MM.1S (cell line): Measurements from ENCODE around the gene FBXL13.
"Not testable (repeated sequence)": the region's sequence is repeated elsewhere in the genome, so short reads cannot be mapped to it uniquely, and the experiment has no call there.

ENCODE experiments used
- DNase-seq: peaks from one replicate; pipeline ENCODE4 v3.0.0-alpha.2; 2015
- H2AFZ ChIP-seq: fragments of 300-600 bp; sonication (generic); 2 replicates; pipeline ENCODE4 v1.6.0; 2016; ENCODE audit warnings: antibody characterized with exemption, low read length
- H3F3A ChIP-seq: fragments of 300-600 bp; sonication (generic); 2 replicates; pipeline ENCODE4 v1.6.1; 2016; ENCODE audit warnings: mild to moderate bottlenecking, antibody characterized with exemption, low read length, moderate library complexity, mixed read lengths; ENCODE audit not compliant: insufficient read depth
- H3K27ac ChIP-seq: fragments of 300-600 bp; sonication (generic); 2 replicates; pipeline ENCODE4 v1.5.1; 2016; ENCODE audit warnings: mild to moderate bottlenecking, low read length
- H3K27me3 ChIP-seq: fragments of 300-600 bp; sonication (generic); replicated peaks from 2 replicates; pipeline ENCODE4 v1.6.0; 2016; ENCODE audit warnings: low read length; ENCODE audit not compliant: insufficient read depth
- H3K36me3 ChIP-seq: fragments of 300-600 bp; sonication (generic); replicated peaks from 2 replicates; pipeline ENCODE4 v1.6.1; 2016; ENCODE audit warnings: mild to moderate bottlenecking, low read length, mixed read lengths; ENCODE audit not compliant: insufficient read depth
- H3K4me1 ChIP-seq: fragments of 300-600 bp; sonication (generic); 2 replicates; pipeline ENCODE4 v1.6.1; 2016; ENCODE audit warnings: low read length, mixed read lengths
- H3K4me2 ChIP-seq: fragments of 300-600 bp; sonication (generic); 2 replicates; pipeline ENCODE4 v1.6.0; 2016; ENCODE audit warnings: low read depth, low read length
- H3K4me3 ChIP-seq: fragments of 300-600 bp; sonication (generic); 2 replicates; pipeline ENCODE4 v1.5.1; 2016; ENCODE audit warnings: low read length, mixed read lengths
- H3K79me2 ChIP-seq: fragments of 300-600 bp; sonication (generic); 2 replicates; pipeline ENCODE4 v1.6.1; 2016; ENCODE audit warnings: mixed run types, low read length, mixed read lengths
- H3K9ac ChIP-seq: fragments of 300-600 bp; sonication (generic); 2 replicates; pipeline ENCODE4 v1.6.1; 2016; ENCODE audit warnings: low read length, mixed read lengths
- H3K9me2 ChIP-seq: fragments of 300-600 bp; sonication (generic); replicated peaks from 2 replicates; pipeline ENCODE4 v1.6.1; 2016; ENCODE audit warnings: mild to moderate bottlenecking, low read length, mixed read lengths; ENCODE audit not compliant: insufficient read depth
- H3K9me3 ChIP-seq: fragments of 300-600 bp; sonication (generic); replicated peaks from 2 replicates; pipeline ENCODE4 v1.6.1; 2016; ENCODE audit warnings: mild to moderate bottlenecking, low read length, mixed read lengths; ENCODE audit not compliant: insufficient read depth
- H4K20me1 ChIP-seq: fragments of 300-600 bp; sonication (generic); 2 replicates; pipeline ENCODE4 v1.6.1; 2016; ENCODE audit warnings: mild to moderate bottlenecking, low read length, moderate library complexity, mixed read lengths; ENCODE audit not compliant: insufficient read depth
- CTCF ChIP-seq: fragments of 300-600 bp; sonication (generic); IDR thresholded peaks from 2 replicates; pipeline ENCODE4 v1.5.1; 2016; ENCODE audit warnings: antibody characterized with exemption, low read length, mixed read lengths
- EZH2 ChIP-seq: fragments of 300-600 bp; sonication (generic); optimal IDR thresholded peaks from 2 replicates; pipeline ENCODE3; 2017; ENCODE audit warnings: low read depth, mild to moderate bottlenecking, antibody characterized with exemption, low read length, mixed read lengths
- EZH2phosphoT487 ChIP-seq: fragments of 300-600 bp; sonication (generic); IDR thresholded peaks from 2 replicates; pipeline ENCODE4 v1.6.1; 2018; ENCODE audit warnings: antibody characterized with exemption, low read length

Gene FBXL13

GRCh38 chr7:103003004-103003403, 71.6 kb downstream of the FBXL13 start:
- TF ChIP-seq CTCF (no peak), EZH2 (no peak), EZH2phosphoT487 (no peak)
- H3K36me3 ChIP-seq, result no peaks in the 10 kb centered on the region
- H3F3A ChIP-seq, result no peaks in the 10 kb centered on the region

GRCh38 chr7:103001210-103001609, 73.4 kb downstream of the FBXL13 start:
- H3K9me2 ChIP-seq, result no peaks in the 10 kb centered on the region
- H3K27ac ChIP-seq, result no peak overlapping the region

More at GRCh38 chr7:103003004-103003403, 71.6 kb downstream of the FBXL13 start:
- Histone ChIP-seq H4K20me1 (no peaks in the 10 kb centered on the region), H2AFZ (no peak overlapping the region), H3K4me1 (no peaks in the 10 kb centered on the region), H3K9me2 (no peaks in the 10 kb centered on the region), H3K27me3 (no peaks in the 10 kb centered on the region), H3K9ac (no peak overlapping the region), H3K9me3 (no peaks in the 10 kb centered on the region), H3K4me3 (no peak overlapping the region), H3K79me2 (no peaks in the 10 kb centered on the region), H3K27ac (no peak overlapping the region), H3K4me2 (no peak overlapping the region)
- no peak for DNase-seq

GRCh38 chr7:102996957-102997356, 77.6 kb downstream of the FBXL13 start:
- H3K27me3 ChIP-seq, result no peaks in the 10 kb centered on the region
- no peaks in the 10 kb centered on the region for H3K9me3 ChIP-seq
- no peak overlapping the region for H3K9ac ChIP-seq
- no peaks in the 10 kb centered on the region for H4K20me1 ChIP-seq
- no peaks in the 10 kb centered on the region for H3K36me3 ChIP-seq
- H3K79me2 ChIP-seq, result no peaks in the 10 kb centered on the region
- TF ChIP-seq EZH2phosphoT487 (no peak), EZH2 (no peak)
- no peaks in the 10 kb centered on the region for H3K4me1 ChIP-seq
- H3K27ac ChIP-seq, result no peak overlapping the region
- no peaks in the 10 kb centered on the region for H3K9me2 ChIP-seq
- no peak overlapping the region for H3K4me3 ChIP-seq
- no peak overlapping the region for H3K4me2 ChIP-seq
- no peak overlapping the region for H2AFZ ChIP-seq
- no peaks in the 10 kb centered on the region for H3F3A ChIP-seq
- no peak for DNase-seq

More at GRCh38 chr7:103001210-103001609, 73.4 kb downstream of the FBXL13 start:
- Histone ChIP-seq H2AFZ (no peak overlapping the region), H3K4me1 (no peaks in the 10 kb centered on the region), H3K4me3 (no peak overlapping the region), H3K79me2 (no peaks in the 10 kb centered on the region), H3K36me3 (no peaks in the 10 kb centered on the region), H3K4me2 (no peak overlapping the region), H3K27me3 (no peaks in the 10 kb centered on the region), H3F3A (no peaks in the 10 kb centered on the region), H4K20me1 (no peaks in the 10 kb centered on the region), H3K9ac (no peak overlapping the region), H3K9me3 (no peaks in the 10 kb centered on the region)
- no peak for DNase-seq
- no peak for TF ChIP-seq EZH2phosphoT487
- no peak for TF ChIP-seq CTCF
- no peak for TF ChIP-seq EZH2

GRCh38 chr7:102995609-102996008, 79.0 kb downstream of the FBXL13 start:
- not testable (repeated sequence) for H3K9me2 ChIP-seq, H2AFZ ChIP-seq, H3F3A ChIP-seq, H3K4me1 ChIP-seq, H4K20me1 ChIP-seq, H3K4me3 ChIP-seq, H3K27me3 ChIP-seq, H3K36me3 ChIP-seq, H3K9ac ChIP-seq, DNase-seq, H3K9me3 ChIP-seq, H3K79me2 ChIP-seq, H3K27ac ChIP-seq, H3K4me2 ChIP-seq
